CD4-positive, alpha-beta memory T cell (primary cell): Measurements from ENCODE around the gene TNNI3K. TPM values are rescaled to one million over a fixed set of nuclear protein-coding genes. Genes with fewer than 3 reads are reported as not detected.

Experiments used
- CTCF ChIA-PET: fragments of 350-600 bp; sonication (Branson Sonifier 250); formaldehyde crosslinking; loops from one replicate; lab custom pipeline; 2021; ENCODE audit warnings: inconsistent platforms; ENCODE audit not compliant: partially characterized antibody; lab: Charles Lee
- POLR2A ChIA-PET: fragments of 350-600 bp; sonication (Branson Sonifier 250); formaldehyde crosslinking; loops from one replicate; lab custom pipeline; 2021; ENCODE audit not compliant: partially characterized antibody; lab: Charles Lee
- DNase-seq, 5 donors: peaks; one replicate each; pipeline versions ENCODE4 v3.0.0 to v3.0.0-alpha.2; 2020 to 2022; ENCODE audit warnings: mixed read lengths in 1 of 5
- H3K27ac ChIP-seq: one replicate; pipeline ENCODE4 v1.7.0; 2013; ENCODE audit warnings: low read depth, low read length
- H3K27me3 ChIP-seq: 2 replicates; pipeline ENCODE4 v1.7.0; 2013; ENCODE audit warnings: mild to moderate bottlenecking, low read length, moderate library complexity; ENCODE audit not compliant: insufficient read depth
- H3K36me3 ChIP-seq: 2 replicates; pipeline ENCODE4 v1.7.0; 2013; ENCODE audit warnings: mild to moderate bottlenecking, low read length, moderate library complexity; ENCODE audit not compliant: insufficient read depth
- H3K4me1 ChIP-seq: 2 replicates; pipeline ENCODE4 v1.7.0; 2013; ENCODE audit warnings: mild to moderate bottlenecking, low read length, moderate library complexity; ENCODE audit not compliant: insufficient read depth
- H3K4me3 ChIP-seq, 2 donors: one replicate each; pipeline ENCODE4 v1.7.0; 2013; ENCODE audit warnings: low read length in 2 of 2, mild to moderate bottlenecking in 1 of 2
- H3K9me3 ChIP-seq, 2 donors: one replicate each; pipeline ENCODE4 v1.7.0; 2013; ENCODE audit warnings: low read length in 2 of 2, control low read depth in 1 of 2; ENCODE audit not compliant: control insufficient read depth in 1 of 2
- H3K27ac Mint-ChIP-seq, 7 donors: one replicate each; pipeline ENCODE4 v1.8.0; 2020 to 2021; ENCODE audit warnings: mixed read lengths in 7 of 7, mild to moderate bottlenecking in 6 of 7, inconsistent platforms in 3 of 7, moderate library complexity in 3 of 7
- H3K27me3 Mint-ChIP-seq, 2 donors: one replicate each; pipeline ENCODE4 v1.8.0; 2020 to 2021; ENCODE audit warnings: mixed read lengths in 2 of 2
- H3K36me3 Mint-ChIP-seq, 2 donors: one replicate each; pipeline ENCODE4 v1.8.0; 2020 to 2021; ENCODE audit warnings: mixed read lengths in 2 of 2, inconsistent platforms in 1 of 2, mild to moderate bottlenecking in 1 of 2
- H3K4me1 Mint-ChIP-seq, 4 donors: one replicate each; pipeline ENCODE4 v1.8.0; 2020 to 2021; ENCODE audit warnings: mixed read lengths in 4 of 4, mild to moderate bottlenecking in 1 of 4
- H3K4me3 Mint-ChIP-seq, 8 donors: one replicate each; pipeline ENCODE4 v1.8.0; 2020 to 2021; ENCODE audit warnings: mixed read lengths in 8 of 8, mild to moderate bottlenecking in 7 of 8, moderate library complexity in 6 of 8, inconsistent platforms in 3 of 8
- H3K9me3 Mint-ChIP-seq, 8 donors: one replicate each; pipeline ENCODE4 v1.8.0; 2020 to 2021; ENCODE audit warnings: mixed read lengths in 8 of 8, mild to moderate bottlenecking in 5 of 8, inconsistent platforms in 3 of 8, moderate library complexity in 1 of 8
- intact Hi-C: fragments of 100-400 bp; cut with micrococcal nuclease; formaldehyde crosslinking; loops from one replicate; pipeline ENCODE4 v1.15.1; 2023
- polyA plus RNA-seq, 2 donors: library from polyadenylated mRNA; unstranded; fragments of 300-500 nt; fragmentation: Illumina TruSeq; gene quantifications; one replicate each; pipeline ENCODE4 v1.2.3, GENCODE V29; 2021
- total RNA-seq, 2 experiments: library from RNA; stranded (reverse); gene quantifications; one replicate each; pipeline ENCODE4 v1.2.3, GENCODE V29; 2021

TNNI3K gene
- total and polyA plus RNA-seq, 4 experiments from 2014 or later: 0.54 TPM; not detected in 3

DNA sequence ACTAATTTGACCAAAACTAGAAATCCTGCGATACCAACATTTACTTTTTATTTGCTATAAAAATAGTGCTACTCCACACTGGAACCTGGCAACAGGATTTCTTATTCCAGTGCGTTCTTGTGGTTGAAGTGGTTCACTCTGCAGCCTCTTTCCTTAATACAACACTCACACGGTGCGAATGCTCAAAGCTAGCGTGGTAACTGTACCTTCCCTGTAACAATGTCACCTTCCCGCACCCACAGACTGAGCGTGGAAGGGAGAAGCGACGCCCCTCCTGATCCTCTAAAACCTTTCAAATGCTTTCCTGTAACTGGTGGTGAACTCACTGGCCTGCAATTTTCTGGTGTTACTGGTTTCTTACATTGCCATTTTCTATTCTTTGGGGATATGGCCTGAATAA, 145.1 kb downstream of the TNNI3K start:
- Histone ChIP-seq H3K27ac (no peak overlapping the region), H3K4me1 (no peaks in the 10 kb centered on the region), H3K36me3 (no peaks in the 10 kb centered on the region), H3K4me3 (no peak overlapping the region), H3K27me3 (no peaks in the 10 kb centered on the region), H3K9me3 (no peaks in the 10 kb centered on the region)
- no peak overlapping the region for H3K27ac Mint-ChIP-seq
- H3K27me3 Mint-ChIP-seq: peaks cover 0 to 1% of the 10 kb centered on the region in 2 donors
- H3K4me1 Mint-ChIP-seq: no peaks in the 10 kb centered on the region
- peaks cover 0 to 2% (median 0%) of the 10 kb centered on the region in 8 donors for H3K9me3 Mint-ChIP-seq
- H3K36me3 Mint-ChIP-seq: no peaks in the 10 kb centered on the region
- CTCF ChIA-PET: no interaction called here
- POLR2A ChIA-PET: no interaction called here
- intact Hi-C loops: no loop called here
- H3K4me3 Mint-ChIP-seq: no peak overlapping the region
- no peak for DNase-seq

DNA sequence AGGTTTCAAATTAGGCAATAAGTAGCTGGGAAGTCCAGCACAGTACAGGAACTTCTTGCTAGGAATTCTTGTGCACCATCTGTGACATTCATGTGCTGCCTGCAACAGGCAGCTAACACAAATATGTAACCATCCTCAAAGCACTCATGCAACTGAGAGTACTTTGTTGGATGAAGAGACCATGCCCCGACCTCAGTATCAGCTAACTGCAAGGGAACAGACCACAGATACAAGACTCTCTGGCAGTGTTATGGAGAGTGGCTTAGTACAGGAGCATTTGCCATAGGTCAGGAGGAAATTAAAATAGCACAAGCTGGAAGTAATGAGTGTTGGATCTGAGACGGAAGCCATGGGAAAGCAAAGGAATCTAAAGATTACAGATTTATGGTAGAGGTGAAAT, 153.7 kb downstream of the TNNI3K start:
- H3K9me3 ChIP-seq: no peaks in the 10 kb centered on the region
- no peaks in the 10 kb centered on the region for H3K4me1 ChIP-seq
- H3K27me3 ChIP-seq: no peaks in the 10 kb centered on the region
- Mint-ChIP-seq H3K9me3 (peaks cover 0 to 2% (median 0%) of the 10 kb centered on the region in 8 donors), H3K4me1 (no peaks in the 10 kb centered on the region), H3K27ac (no peak overlapping the region), H3K27me3 (peaks cover 3 to 4% of the 10 kb centered on the region in 2 donors), H3K4me3 (no peak overlapping the region), H3K36me3 (no peaks in the 10 kb centered on the region)
- H3K27ac ChIP-seq: no peak overlapping the region
- intact Hi-C loops: no loop called here
- POLR2A ChIA-PET: no interaction called here
- no peak for DNase-seq
- CTCF ChIA-PET: no interaction called here
- H3K36me3 ChIP-seq: no peaks in the 10 kb centered on the region
- H3K4me3 ChIP-seq: no peak overlapping the region

DNA sequence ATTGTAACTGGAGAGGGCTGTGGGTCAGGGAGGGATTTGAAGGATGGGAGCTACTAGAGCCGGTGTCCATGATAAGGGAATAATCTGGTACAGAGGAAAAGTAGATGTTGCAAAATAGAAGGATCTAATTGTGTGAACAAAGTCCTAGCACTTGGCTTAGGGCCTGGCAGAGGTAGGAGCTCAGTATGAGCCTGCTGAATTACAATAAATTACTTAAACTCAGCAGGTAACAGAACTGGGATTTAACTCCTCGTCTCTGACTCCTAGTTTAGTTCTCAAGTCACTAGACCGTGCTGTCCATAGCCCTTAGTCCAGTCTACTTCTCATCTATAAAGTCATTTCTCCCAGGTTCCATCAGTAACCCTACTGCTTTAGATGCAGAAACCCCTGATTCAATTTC, 157.0 kb downstream of the TNNI3K start:
- H3K4me1 ChIP-seq: no peaks in the 10 kb centered on the region
- no peak overlapping the region for H3K4me3 ChIP-seq
- Mint-ChIP-seq H3K4me1 (peaks cover 0 to 4% (median 1%) of the 10 kb centered on the region in 4 donors), H3K9me3 (peaks cover 0 to 2% (median 0%) of the 10 kb centered on the region in 8 donors), H3K27me3 (peaks cover 1 to 4% of the 10 kb centered on the region in 2 donors), H3K36me3 (no peaks in the 10 kb centered on the region), H3K27ac (no peak overlapping the region), H3K4me3 (no peak overlapping the region)
- ChIA-PET CTCF (no interaction called here), POLR2A (no interaction called here)
- H3K36me3 ChIP-seq: no peaks in the 10 kb centered on the region
- DNase-seq: no peak
- H3K9me3 ChIP-seq: no peaks in the 10 kb centered on the region
- H3K27ac ChIP-seq: no peak overlapping the region
- no peaks in the 10 kb centered on the region for H3K27me3 ChIP-seq
- intact Hi-C loops: no loop called here

DNA sequence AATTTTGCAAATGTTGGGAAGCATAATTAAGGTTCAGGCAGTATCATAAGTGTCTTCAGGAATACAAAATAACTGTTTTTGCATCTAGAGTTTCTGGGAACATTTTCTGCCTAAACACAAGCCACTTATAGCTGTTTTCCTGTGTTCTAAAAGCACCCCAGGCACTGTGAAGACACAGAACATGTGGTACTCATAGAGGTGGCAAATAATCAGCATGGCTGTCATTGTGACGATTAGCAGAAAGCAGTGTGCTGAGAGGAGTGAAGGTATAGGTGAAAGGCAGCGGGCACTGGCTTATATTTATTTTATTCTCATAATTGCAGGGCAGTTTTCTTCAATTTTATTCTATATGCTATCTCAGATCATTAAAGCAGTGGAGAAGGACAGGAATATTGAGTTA, 157.7 kb downstream of the TNNI3K start:
- H3K27me3 Mint-ChIP-seq: peaks cover 1 to 4% of the 10 kb centered on the region in 2 donors
- no peaks in the 10 kb centered on the region for H3K4me1 ChIP-seq
- no peaks in the 10 kb centered on the region for H3K36me3 ChIP-seq
- no peak overlapping the region for H3K4me3 Mint-ChIP-seq
- ChIA-PET CTCF (no interaction called here), POLR2A (no interaction called here)
- H3K4me3 ChIP-seq: no peak overlapping the region
- intact Hi-C loops: no loop called here
- H3K4me1 Mint-ChIP-seq: peaks cover 0 to 4% (median 1%) of the 10 kb centered on the region in 4 donors
- H3K36me3 Mint-ChIP-seq: no peaks in the 10 kb centered on the region
- H3K27ac ChIP-seq: no peak overlapping the region
- DNase-seq: no peak
- H3K27me3 ChIP-seq: no peaks in the 10 kb centered on the region
- no peak overlapping the region for H3K27ac Mint-ChIP-seq
- peaks cover 0 to 2% (median 0%) of the 10 kb centered on the region in 8 donors for H3K9me3 Mint-ChIP-seq
- no peaks in the 10 kb centered on the region for H3K9me3 ChIP-seq

GRCh38 chr1:74395571-74395970, 160.4 kb downstream of the TNNI3K start:
- peaks cover 0 to 2% (median 0%) of the 10 kb centered on the region in 8 donors for H3K9me3 Mint-ChIP-seq
- no peaks in the 10 kb centered on the region for H3K36me3 ChIP-seq
- no peaks in the 10 kb centered on the region for H3K4me1 ChIP-seq
- H3K4me1 Mint-ChIP-seq: peaks cover 0 to 4% (median 1%) of the 10 kb centered on the region in 4 donors
- intact Hi-C loops: no loop called here
- no peak for DNase-seq
- H3K4me3 ChIP-seq: no peak overlapping the region
- no peak overlapping the region for H3K27ac ChIP-seq
- CTCF ChIA-PET: no interaction called here
- H3K4me3 Mint-ChIP-seq: no peak overlapping the region
- no peaks in the 10 kb centered on the region for H3K9me3 ChIP-seq
- no peak overlapping the region for H3K27ac Mint-ChIP-seq
- POLR2A ChIA-PET: no interaction called here
- no peaks in the 10 kb centered on the region for H3K27me3 ChIP-seq
- peaks cover 1 to 4% of the 10 kb centered on the region in 2 donors for H3K27me3 Mint-ChIP-seq
- no peaks in the 10 kb centered on the region for H3K36me3 Mint-ChIP-seq

GRCh38 chr1:74396462-74396861, 161.3 kb downstream of the TNNI3K start:
- Mint-ChIP-seq H3K9me3 (no peaks in the 10 kb centered on the region), H3K4me1 (peaks cover 0 to 4% (median 1%) of the 10 kb centered on the region in 4 donors), H3K27ac (no peak overlapping the region), H3K27me3 (peaks cover 0 to 2% of the 10 kb centered on the region in 2 donors), H3K4me3 (no peak overlapping the region), H3K36me3 (no peaks in the 10 kb centered on the region)
- ChIA-PET POLR2A (no interaction called here), CTCF (no interaction called here)
- no peaks in the 10 kb centered on the region for H3K4me1 ChIP-seq
- no peak for DNase-seq
- intact Hi-C loops: no loop called here
- H3K4me3 ChIP-seq: no peak overlapping the region
- no peak overlapping the region for H3K27ac ChIP-seq
- no peaks in the 10 kb centered on the region for H3K9me3 ChIP-seq
- H3K36me3 ChIP-seq: no peaks in the 10 kb centered on the region
- H3K27me3 ChIP-seq: no peaks in the 10 kb centered on the region

GRCh38 chr1:74396933-74397332, 161.7 kb downstream of the TNNI3K start:
- Mint-ChIP-seq H3K9me3 (no peaks in the 10 kb centered on the region), H3K4me3 (no peak overlapping the region), H3K36me3 (no peaks in the 10 kb centered on the region), H3K27ac (no peak overlapping the region), H3K27me3 (no peaks in the 10 kb centered on the region), H3K4me1 (peaks cover 0 to 4% (median 1%) of the 10 kb centered on the region in 4 donors)
- no peaks in the 10 kb centered on the region for H3K27me3 ChIP-seq
- DNase-seq: no peak
- ChIA-PET CTCF (no interaction called here), POLR2A (no interaction called here)
- intact Hi-C loops: no loop called here
- no peaks in the 10 kb centered on the region for H3K36me3 ChIP-seq
- no peak overlapping the region for H3K4me3 ChIP-seq
- no peaks in the 10 kb centered on the region for H3K4me1 ChIP-seq
- no peak overlapping the region for H3K27ac ChIP-seq
- H3K9me3 ChIP-seq: no peaks in the 10 kb centered on the region

DNA sequence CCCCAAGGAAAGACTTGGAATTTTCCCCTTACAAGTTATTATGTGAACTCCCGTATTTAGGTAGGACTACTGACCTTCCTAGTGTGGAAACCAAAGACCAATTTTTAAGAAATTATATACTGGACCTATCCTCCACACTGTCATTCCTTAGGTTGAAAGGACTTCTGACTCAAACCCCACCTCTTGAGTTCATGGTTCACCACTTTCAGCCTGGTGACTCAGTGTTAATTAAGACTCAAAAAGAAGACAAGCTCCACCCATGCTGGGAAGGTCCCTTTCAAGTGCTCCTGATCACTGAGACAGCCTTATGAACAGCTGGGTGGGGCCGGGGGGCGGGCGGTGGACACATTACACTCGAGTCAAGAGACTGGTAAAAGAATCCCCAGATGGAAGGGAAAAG, 164.1 kb downstream of the TNNI3K start:
- Mint-ChIP-seq H3K9me3 (no peaks in the 10 kb centered on the region), H3K4me3 (no peak overlapping the region), H3K27ac (no peak overlapping the region), H3K27me3 (no peaks in the 10 kb centered on the region), H3K4me1 (peaks cover 0 to 4% (median 1%) of the 10 kb centered on the region in 4 donors), H3K36me3 (no peaks in the 10 kb centered on the region)
- ChIA-PET CTCF (no interaction called here), POLR2A (no interaction called here)
- H3K27ac ChIP-seq: no peak overlapping the region
- intact Hi-C loops: no loop called here
- H3K9me3 ChIP-seq: no peaks in the 10 kb centered on the region
- H3K27me3 ChIP-seq: no peaks in the 10 kb centered on the region
- DNase-seq: no peak
- no peak overlapping the region for H3K4me3 ChIP-seq
- no peaks in the 10 kb centered on the region for H3K36me3 ChIP-seq
- no peaks in the 10 kb centered on the region for H3K4me1 ChIP-seq
